VCaP (cell line): Measurements from ENCODE around the gene DDIT3.

Experiments
- H3K27ac ChIP-seq: fragments of 450-650 bp; 2 replicates; pipeline ENCODE4 v1.5.1; 2017
- CTCF ChIP-seq: fragments of 450-650 bp; conservative IDR thresholded peaks from 2 replicates; pipeline ENCODE4 v1.5.1; 2017; ENCODE audit warnings: mild to moderate bottlenecking, moderate library complexity

DDIT3 gene

GRCh38 chr12:57546438-57547287 is 26.3 kb upstream of the DDIT3 start, which contains the start of gene DCTN2:
TSS of gene DCTN2 (minus strand) at chr12:57547192. CDS start at chr12:57547063, 129 bp downstream.
- peak; percentile 21; the same call in 1 of the 2 replicates for TF ChIP-seq CTCF
- H3K27ac ChIP-seq = peak within 1 kb of the TSS; percentile 87

GRCh38 chr12:57545809-57546437 is 25.6 kb upstream of the DDIT3 start:
- H3K27ac ChIP-seq = peak overlapping the region; percentile 87

DNA sequence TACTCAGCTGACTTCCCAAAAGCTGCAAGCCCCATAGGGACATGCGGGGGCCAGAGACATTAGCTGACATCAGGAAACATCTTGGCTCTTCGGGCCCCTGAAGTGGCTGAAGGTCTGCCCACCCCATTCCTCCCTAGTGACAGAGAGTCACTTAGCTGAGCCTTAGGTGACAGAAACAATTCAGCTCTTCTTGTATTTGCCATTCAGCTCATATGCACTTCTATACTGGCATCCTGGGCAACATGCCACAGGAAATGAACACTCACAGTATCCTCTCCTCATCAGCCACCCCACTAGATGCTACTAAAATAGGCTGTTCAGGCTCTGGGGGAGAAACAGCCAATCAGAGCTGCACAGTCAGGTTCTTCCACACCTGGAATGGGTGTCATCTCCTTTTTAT is 23.3 kb upstream of the DDIT3 start:
- H3K27ac ChIP-seq = no peak overlapping the region

More at GRCh38 chr12:57545809-57546437, 25.6 kb upstream of the DDIT3 start:
- TF ChIP-seq CTCF = no peak

GRCh38 chr12:57541717-57542116 is 21.4 kb upstream of the DDIT3 start:
- no peak overlapping the region for H3K27ac ChIP-seq
- TF ChIP-seq CTCF = no peak

More for the DNA sequence above, 23.3 kb upstream of the DDIT3 start:
- TF ChIP-seq CTCF = no peak

- no peak for TF ChIP-seq CTCF
- no peak overlapping the region for H3K27ac ChIP-seq
These were observed 20.7 kb upstream of the DDIT3 start for GRCh38 chr12:57541001-57541400.

DNA sequence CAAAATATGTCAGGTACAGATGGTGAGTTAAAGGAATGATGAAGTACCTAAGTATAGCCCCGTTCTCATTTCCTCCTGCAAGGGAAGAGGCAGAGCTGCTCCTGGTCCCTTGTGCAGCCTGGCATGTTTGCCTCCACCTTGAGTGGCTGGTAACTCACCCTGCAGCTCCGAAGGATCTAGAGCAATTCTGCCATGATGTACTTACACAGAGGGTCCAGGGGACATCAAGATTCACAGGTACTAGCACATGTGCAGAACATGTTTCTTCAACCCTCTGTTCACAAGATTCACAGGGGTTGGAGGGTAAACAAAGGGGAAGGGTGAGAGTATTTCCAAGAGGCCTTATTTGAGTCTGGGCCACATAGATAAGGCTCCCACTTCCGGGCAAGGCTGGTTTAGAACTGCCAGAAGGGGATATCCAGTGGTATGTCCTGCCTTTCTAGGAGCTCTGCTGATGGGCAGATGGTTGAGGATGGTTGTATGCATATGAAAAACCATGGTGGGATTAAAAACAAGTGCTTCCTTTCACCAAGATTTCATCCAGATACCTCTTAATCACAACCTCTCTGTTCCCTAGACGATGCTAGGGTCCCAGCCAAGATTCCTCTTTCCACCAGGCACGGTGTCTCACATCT is 18.9 kb upstream of the DDIT3 start:
- no peak for TF ChIP-seq CTCF
- no peak overlapping the region for H3K27ac ChIP-seq

DNA sequence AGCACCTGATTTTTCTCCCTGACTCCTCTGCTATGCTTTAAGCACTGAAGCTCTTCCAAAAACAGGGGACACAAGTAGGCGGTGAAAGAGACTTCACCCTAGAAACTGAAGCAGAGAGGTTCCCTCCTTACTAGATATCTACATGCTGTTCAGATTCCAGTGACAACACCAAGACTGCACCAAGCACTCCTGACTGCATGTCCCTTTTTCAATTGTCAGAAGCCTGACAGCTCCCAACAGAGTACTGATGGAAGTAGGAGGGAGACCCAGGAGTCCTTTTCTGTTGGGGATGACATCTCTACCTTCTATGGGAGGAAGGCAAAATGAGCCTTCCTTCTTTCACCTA is 16.3 kb upstream of the DDIT3 start:
- TF ChIP-seq CTCF = no peak
- H3K27ac ChIP-seq = peak overlapping the region; percentile 79
